GM23338 (cell line): ENCODE results near the gene TRIM28. TPM values are rescaled to one million over a fixed set of nuclear protein-coding genes. Genes with fewer than 3 reads are reported as not detected.

Experiments used
- ATAC-seq: fragments of 200-7000 bp; cut with Tn5 transposase; 3 replicates; pipeline ENCODE4 v1.9.1; 2020
- DNase-seq: peaks from one replicate; pipeline ENCODE4 v3.0.0-alpha.2; 2015; ENCODE audit warnings: low spot score
- H2AFZ ChIP-seq: fragments of 200-600 bp; sonication (generic); 2 replicates; pipeline ENCODE4 v1.8.0; 2016; ENCODE audit warnings: antibody characterized with exemption, mild to moderate bottlenecking, moderate library complexity
- H3F3A ChIP-seq: fragments of 200-600 bp; sonication (generic); replicated peaks from 2 replicates; pipeline ENCODE4 v1.8.0; 2017; ENCODE audit warnings: antibody characterized with exemption, mixed run types, low read depth
- H3K27ac ChIP-seq: fragments of 200-600 bp; sonication (generic); 2 replicates; pipeline ENCODE4 v1.6.1; 2016; ENCODE audit warnings: low read depth
- H3K27me3 ChIP-seq: fragments of 200-600 bp; sonication (generic); 2 replicates; pipeline ENCODE4 v1.8.0; 2016; ENCODE audit warnings: mild to moderate bottlenecking, mixed run types, moderate library complexity; ENCODE audit not compliant: insufficient read depth
- H3K36me3 ChIP-seq: fragments of 200-600 bp; sonication (generic); 2 replicates; pipeline ENCODE4 v1.8.0; 2016; ENCODE audit warnings: mild to moderate bottlenecking; ENCODE audit not compliant: insufficient read depth
- H3K4me1 ChIP-seq: fragments of 200-600 bp; sonication (generic); 2 replicates; pipeline ENCODE4 v1.8.0; 2016; ENCODE audit warnings: mild to moderate bottlenecking, moderate library complexity; ENCODE audit not compliant: insufficient read depth
- H3K4me2 ChIP-seq: fragments of 200-600 bp; sonication (generic); 2 replicates; pipeline ENCODE4 v1.7.1; 2017; ENCODE audit warnings: mixed run types
- H3K4me3 ChIP-seq: fragments of 200-600 bp; sonication (generic); 2 replicates; pipeline ENCODE4 v1.6.1; 2016; ENCODE audit warnings: mixed run types
- H3K79me2 ChIP-seq: fragments of 200-600 bp; sonication (generic); replicated peaks from 2 replicates; pipeline ENCODE4 v1.8.0; 2017; ENCODE audit warnings: mild to moderate bottlenecking; ENCODE audit not compliant: insufficient read depth
- H3K9me2 ChIP-seq: fragments of 200-600 bp; sonication (generic); 2 replicates; pipeline ENCODE4 v1.8.0; 2017; ENCODE audit not compliant: insufficient read depth
- H4K20me1 ChIP-seq: fragments of 200-600 bp; sonication (generic); replicated peaks from 2 replicates; pipeline ENCODE4 v1.8.0; 2017; ENCODE audit warnings: mild to moderate bottlenecking; ENCODE audit not compliant: insufficient read depth
- H3K27ac Mint-ChIP-seq: 2 replicates; pipeline ENCODE4 v1.8.0; 2020; ENCODE audit warnings: inconsistent platforms, mild to moderate bottlenecking, moderate library complexity, mixed read lengths
- H3K27me3 Mint-ChIP-seq: 3 replicates; pipeline ENCODE4 v1.8.0; 2022; ENCODE audit warnings: low read depth, mild to moderate bottlenecking, moderate library complexity, mixed read lengths, inconsistent platforms; ENCODE audit not compliant: insufficient read depth, poor library complexity
- H3K36me3 Mint-ChIP-seq: 3 replicates; pipeline ENCODE4 v1.8.0; 2021; ENCODE audit warnings: low read depth, mild to moderate bottlenecking, inconsistent platforms, moderate library complexity, mixed read lengths
- H3K4me1 Mint-ChIP-seq: 3 replicates; pipeline ENCODE4 v1.8.0; 2020; ENCODE audit warnings: mild to moderate bottlenecking, inconsistent platforms, mixed read lengths
- H3K4me3 Mint-ChIP-seq: 3 replicates; pipeline ENCODE4 v1.8.0; 2021; ENCODE audit warnings: moderate library complexity, mild to moderate bottlenecking, inconsistent platforms, mixed read lengths
- H3K9me3 Mint-ChIP-seq: 3 replicates; pipeline ENCODE4 v1.8.0; 2020; ENCODE audit warnings: moderate library complexity, mild to moderate bottlenecking, inconsistent platforms, mixed read lengths
- CTCF ChIP-seq, 2 experiments: fragments of 200-600 bp in 1 of 2; sonication (generic) in 1 of 2; conservative IDR thresholded peaks; 2 replicates each; pipeline versions ENCODE4 v1.5.1 to v1.6.1; 2016 to 2017; ENCODE audit warnings: antibody characterized with exemption in 2 of 2, low read depth in 2 of 2, mild to moderate bottlenecking in 2 of 2, moderate library complexity in 1 of 2
- EZH2phosphoT487 ChIP-seq: fragments of 200-600 bp; sonication (generic); IDR thresholded peaks from one replicate; pipeline ENCODE4 v1.8.1; 2018; ENCODE audit warnings: antibody characterized with exemption; ENCODE audit not compliant: unreplicated experiment
- JUNB ChIP-seq: IDR thresholded peaks from one replicate; pipeline ENCODE4 v1.6.1; 2016; ENCODE audit warnings: antibody characterized with exemption; ENCODE audit not compliant: unreplicated experiment
- REST ChIP-seq: IDR thresholded peaks from one replicate; pipeline ENCODE4 v1.6.1; 2018; ENCODE audit warnings: antibody characterized with exemption; ENCODE audit not compliant: unreplicated experiment
- ZNF114 ChIP-seq: fragments of 250-450 bp; sonication (Bioruptor Pico); IDR thresholded peaks from 2 replicates; pipeline ENCODE4 v1.5.0; 2020; ENCODE audit warnings: mild to moderate bottlenecking, moderate library complexity
- ZNF462 ChIP-seq: fragments of 250-450 bp; sonication (Bioruptor Pico); IDR thresholded peaks from 2 replicates; pipeline ENCODE4 v1.5.0; 2020; ENCODE audit warnings: mild to moderate bottlenecking, moderate library complexity
- polyA plus RNA-seq: library from polyadenylated mRNA; unstranded; fragments of >200 nt; fragmentation: Nextera tagmentation; extraction: Ambion mirVana; gene quantifications from 2 replicates; pipeline ENCODE4 v1.2.1, GENCODE V29; 2016
- total RNA-seq: library from RNA; depleted of rRNA; stranded (reverse); fragments of >200 nt; shearing (Covaris generic); gene quantifications from 2 replicates; pipeline ENCODE4 v1.2.3, GENCODE V29; 2014

Gene TRIM28
- total and polyA plus RNA-seq, 2 experiments from 2014 or later: 920 to 1,430 TPM

GRCh38 chr19:58498316-58499020 is 45.4 kb upstream of the TRIM28 start:
- H3K9me3 Mint-ChIP-seq: no peaks in the 10 kb centered on the region; the same call in 2 of the 3 replicates
- no peaks in the 10 kb centered on the region for H3K36me3 Mint-ChIP-seq
- TF ChIP-seq JUNB: no peak
- no peak for TF ChIP-seq CTCF (conservative IDR thresholded peaks at IDR 0.05; ENCODE audit: low read depth in 2 of 2)
- H3F3A ChIP-seq: peaks cover 8% of the 10 kb centered on the region
- DNase-seq (no peak), ATAC-seq (no peak; the same call in 1 of the 3 replicates)
- H3K79me2 ChIP-seq: 0 out of 2 replicates have a peak, but pooled peaks cover 4% of the 10 kb centered on the region
- peak overlapping the region; percentile 81 for H3K4me3 Mint-ChIP-seq
- H3K27ac Mint-ChIP-seq: no peak overlapping the region
- H2AFZ ChIP-seq: peak overlapping the region; percentile 99; the same call in 1 of the 2 replicates
- H3K27ac ChIP-seq: no peak overlapping the region
- H3K4me2 ChIP-seq: peak overlapping the region; percentile 95
- no peaks in the 10 kb centered on the region for H3K27me3 ChIP-seq
- no peaks in the 10 kb centered on the region for H4K20me1 ChIP-seq
- no peaks in the 10 kb centered on the region for H3K4me1 ChIP-seq
- no peaks in the 10 kb centered on the region for H3K36me3 ChIP-seq
- H3K4me1 Mint-ChIP-seq: peaks cover 17% of the 10 kb centered on the region
- H3K4me3 ChIP-seq: peak overlapping the region; percentile 82
- H3K9me2 ChIP-seq: no peaks in the 10 kb centered on the region
- H3K27me3 Mint-ChIP-seq: peaks cover 7% of the 10 kb centered on the region

- H3K4me3 Mint-ChIP-seq: peak overlapping the region; percentile 81
- peak overlapping the region; percentile 41 for H3K27ac Mint-ChIP-seq
- H3K4me1 ChIP-seq: no peaks in the 10 kb centered on the region
- H3K4me3 ChIP-seq: peak overlapping the region; percentile 82
- H3K9me3 Mint-ChIP-seq: no peaks in the 10 kb centered on the region; the same call in 2 of the 3 replicates
- H3K4me2 ChIP-seq: peak overlapping the region; percentile 95
- ATAC-seq: peak; percentile 99
- H3K27me3 Mint-ChIP-seq: peaks cover 7% of the 10 kb centered on the region
- peak; percentile 100 for DNase-seq
- H3K79me2 ChIP-seq: 0 out of 2 replicates have a peak, but pooled peaks cover 4% of the 10 kb centered on the region
- H2AFZ ChIP-seq: peak overlapping the region; percentile 100
- H3F3A ChIP-seq: peaks cover 12% of the 10 kb centered on the region
- no peaks in the 10 kb centered on the region for H3K9me2 ChIP-seq
- H3K4me1 Mint-ChIP-seq: peaks cover 17% of the 10 kb centered on the region
- H3K27me3 ChIP-seq: no peaks in the 10 kb centered on the region
- no peaks in the 10 kb centered on the region for H3K36me3 ChIP-seq
- no peaks in the 10 kb centered on the region for H4K20me1 ChIP-seq
- H3K36me3 Mint-ChIP-seq: no peaks in the 10 kb centered on the region
- H3K27ac ChIP-seq: peak overlapping the region; percentile 75
- no peak for TF ChIP-seq ZNF462 (CRISPR knock-in tag)
- TF ChIP-seq ZNF114 (CRISPR knock-in tag): no peak
- TF ChIP-seq REST: no peak
- no peak for TF ChIP-seq EZH2phosphoT487
These were observed 44.6 kb upstream of the TRIM28 start for GRCh38 chr19:58499021-58499927.
